22Rv1 (cell line): Measurements from ENCODE around the gene ZBTB20.

Experiments used
- ZFX ChIP-seq: fragments of 450-650 bp; IDR thresholded peaks from 2 replicates; pipeline ENCODE4 v1.6.1; 2017; ENCODE audit warnings: antibody characterized with exemption, borderline replicate concordance
- TF ChIP-seq, protein P1 (sequence below): fragments of 450-650 bp; IDR thresholded peaks from 2 replicates; pipeline ENCODE4 v1.5.1; 2017; ENCODE audit warnings: mild to moderate bottlenecking

DNA sequence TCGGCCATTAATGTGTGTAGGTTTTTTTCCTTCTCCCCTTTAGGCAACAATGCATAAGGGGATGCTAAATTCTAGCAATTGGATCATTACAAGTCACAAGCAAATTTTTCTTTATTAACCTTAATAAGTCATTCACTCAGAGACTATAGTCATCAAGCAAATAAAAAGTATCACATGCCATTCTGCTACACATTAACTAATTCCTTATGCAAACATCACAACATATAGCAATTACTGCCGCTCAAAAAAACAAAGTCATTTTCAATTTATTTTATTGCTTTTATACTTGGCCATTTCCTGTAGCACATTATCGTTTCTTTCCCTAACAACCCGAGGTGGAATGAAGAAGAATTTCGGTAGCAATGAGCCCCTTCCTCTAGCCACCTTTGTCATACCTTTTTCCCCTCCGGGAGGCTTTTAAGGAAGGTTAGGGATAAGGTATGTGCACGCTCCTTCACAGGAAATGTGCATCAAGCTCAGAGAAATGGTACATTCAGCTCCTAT is 432.1 kb downstream of the ZBTB20 start:
- TF ChIP-seq, protein P1, sequence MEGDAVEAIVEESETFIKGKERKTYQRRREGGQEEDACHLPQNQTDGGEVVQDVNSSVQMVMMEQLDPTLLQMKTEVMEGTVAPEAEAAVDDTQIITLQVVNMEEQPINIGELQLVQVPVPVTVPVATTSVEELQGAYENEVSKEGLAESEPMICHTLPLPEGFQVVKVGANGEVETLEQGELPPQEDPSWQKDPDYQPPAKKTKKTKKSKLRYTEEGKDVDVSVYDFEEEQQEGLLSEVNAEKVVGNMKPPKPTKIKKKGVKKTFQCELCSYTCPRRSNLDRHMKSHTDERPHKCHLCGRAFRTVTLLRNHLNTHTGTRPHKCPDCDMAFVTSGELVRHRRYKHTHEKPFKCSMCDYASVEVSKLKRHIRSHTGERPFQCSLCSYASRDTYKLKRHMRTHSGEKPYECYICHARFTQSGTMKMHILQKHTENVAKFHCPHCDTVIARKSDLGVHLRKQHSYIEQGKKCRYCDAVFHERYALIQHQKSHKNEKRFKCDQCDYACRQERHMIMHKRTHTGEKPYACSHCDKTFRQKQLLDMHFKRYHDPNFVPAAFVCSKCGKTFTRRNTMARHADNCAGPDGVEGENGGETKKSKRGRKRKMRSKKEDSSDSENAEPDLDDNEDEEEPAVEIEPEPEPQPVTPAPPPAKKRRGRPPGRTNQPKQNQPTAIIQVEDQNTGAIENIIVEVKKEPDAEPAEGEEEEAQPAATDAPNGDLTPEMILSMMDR: no peak
- no peak for TF ChIP-seq ZFX
